HG03108 (cell line): ENCODE data around the gene SBK2.
"Not testable (repeated sequence)": the region's sequence is repeated elsewhere in the genome, so short reads cannot be mapped to it uniquely, and the experiment has no call there.

Experiments
- ATAC-seq: cut with Tn5 transposase; IDR thresholded peaks from one replicate; pipeline ENCODE4 v1.9.1; 2021; ENCODE audit warnings: moderate library complexity; ENCODE audit not compliant: unreplicated experiment

Gene SBK2

GRCh38 chr19:55537741-55538111 is 793 bp upstream of the SBK2 start:
- no peak for ATAC-seq

DNA sequence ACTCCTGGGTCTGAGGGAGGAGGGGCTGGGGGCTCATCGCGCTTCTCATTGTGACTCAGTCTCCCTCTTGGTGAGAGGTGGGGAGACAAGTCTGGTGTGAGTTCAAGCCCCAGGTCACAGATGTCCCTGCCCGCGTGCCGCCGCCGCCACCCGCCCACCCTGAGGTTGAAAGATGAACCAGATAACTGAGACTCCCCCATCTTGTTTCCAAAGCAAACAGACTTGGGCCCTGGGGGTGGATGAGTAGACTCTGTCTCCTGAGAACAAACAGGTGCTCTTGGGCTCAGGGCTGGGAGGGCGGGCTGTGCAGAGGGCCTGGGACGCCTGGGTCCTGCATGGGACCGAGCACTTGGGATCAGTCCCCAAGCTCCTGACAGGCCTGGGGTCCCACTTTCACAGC is 567 bp downstream of the SBK2 start:
- no peak for ATAC-seq

DNA sequence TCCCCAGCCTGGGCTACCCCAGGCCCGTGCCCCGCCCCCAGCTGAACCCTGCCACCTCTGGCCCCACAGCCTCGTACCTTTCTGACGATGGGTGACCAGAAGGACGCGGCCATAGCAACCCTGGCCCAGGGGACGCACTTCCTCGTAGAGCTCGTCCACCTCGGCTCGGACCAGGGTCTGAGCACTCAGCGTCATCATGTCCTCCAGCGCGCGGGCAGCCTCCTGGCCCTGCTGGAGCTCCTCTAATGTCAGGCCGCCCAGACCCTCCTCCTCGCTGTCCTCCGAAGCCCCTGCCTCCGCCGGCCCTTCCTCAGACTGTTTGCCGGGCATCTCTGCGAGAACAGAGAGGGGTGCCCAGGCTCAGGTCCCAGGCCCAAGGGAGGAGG is 975 bp downstream of the SBK2 start:
- no peak for ATAC-seq

- ATAC-seq = no peak
These were observed 1.6 kb downstream of the SBK2 start for GRCh38 chr19:55535173-55535964.

- ATAC-seq = not testable (repeated sequence)
These were observed 2.7 kb downstream of the SBK2 start for GRCh38 chr19:55534280-55534679.

DNA sequence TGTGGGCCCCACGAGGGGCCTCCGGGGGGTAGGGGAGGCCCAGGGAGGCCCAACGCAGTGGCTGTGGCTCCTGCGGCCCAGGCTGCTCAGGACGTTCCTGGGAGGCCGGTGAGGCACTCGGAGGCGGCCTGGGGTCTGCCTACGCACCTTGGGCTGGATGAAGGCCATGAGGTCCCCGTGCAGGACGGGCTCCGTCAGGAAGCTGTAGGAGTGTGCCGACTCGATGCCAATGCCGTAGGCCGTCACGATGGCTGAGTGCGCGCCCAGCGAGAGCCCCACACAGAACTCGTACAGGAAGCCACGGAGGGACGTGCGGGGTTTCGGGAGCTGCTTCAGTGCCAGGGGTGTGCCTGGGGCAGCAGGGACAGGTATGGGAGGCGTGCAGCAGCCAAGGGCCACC is 5.9 kb downstream of the SBK2 start:
- no peak for ATAC-seq

GRCh38 chr19:55529636-55530234 is 7.2 kb downstream of the SBK2 start:
- ATAC-seq = no peak

DNA sequence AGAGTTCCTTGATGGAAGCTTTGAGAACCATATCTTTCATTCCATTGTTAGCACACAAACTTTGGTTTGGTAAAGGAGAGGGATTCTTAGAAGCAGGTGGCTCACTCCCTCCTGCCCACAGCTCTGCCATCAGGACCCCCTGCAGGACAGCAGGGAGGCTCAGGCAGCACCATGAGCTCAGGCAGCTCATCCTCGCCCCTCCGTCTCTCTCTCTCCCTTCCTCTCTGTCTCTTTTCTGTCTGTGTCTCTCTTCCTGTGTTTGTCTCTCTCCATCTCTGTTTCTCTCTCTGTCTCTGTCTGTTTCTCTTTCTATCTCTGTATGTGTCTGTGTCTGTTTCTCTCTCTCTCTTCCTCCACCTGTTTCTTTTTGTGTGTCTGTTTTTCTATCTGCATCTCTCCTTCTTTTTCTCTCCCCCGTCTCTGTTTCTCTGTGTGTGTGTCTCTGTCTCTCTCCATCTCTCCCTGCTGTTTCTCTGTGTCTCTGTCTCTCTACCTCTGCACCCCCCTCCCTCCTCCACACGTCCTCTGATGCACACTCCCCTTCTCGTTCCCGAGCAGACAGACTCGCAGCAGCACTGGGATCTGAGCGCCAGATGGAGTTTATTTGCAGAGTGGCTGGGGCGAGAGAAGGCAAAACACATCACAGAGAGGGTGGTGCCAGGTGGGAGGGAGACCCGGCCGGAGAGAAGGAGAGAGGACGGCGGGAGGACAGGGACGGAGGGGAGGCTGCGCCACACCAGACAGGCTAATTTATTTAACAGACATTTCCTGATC is 8.7 kb downstream of the SBK2 start:
- ATAC-seq = no peak

- no peak for ATAC-seq
These were observed 9.5 kb downstream of the SBK2 start for GRCh38 chr19:55527197-55528029.

DNA sequence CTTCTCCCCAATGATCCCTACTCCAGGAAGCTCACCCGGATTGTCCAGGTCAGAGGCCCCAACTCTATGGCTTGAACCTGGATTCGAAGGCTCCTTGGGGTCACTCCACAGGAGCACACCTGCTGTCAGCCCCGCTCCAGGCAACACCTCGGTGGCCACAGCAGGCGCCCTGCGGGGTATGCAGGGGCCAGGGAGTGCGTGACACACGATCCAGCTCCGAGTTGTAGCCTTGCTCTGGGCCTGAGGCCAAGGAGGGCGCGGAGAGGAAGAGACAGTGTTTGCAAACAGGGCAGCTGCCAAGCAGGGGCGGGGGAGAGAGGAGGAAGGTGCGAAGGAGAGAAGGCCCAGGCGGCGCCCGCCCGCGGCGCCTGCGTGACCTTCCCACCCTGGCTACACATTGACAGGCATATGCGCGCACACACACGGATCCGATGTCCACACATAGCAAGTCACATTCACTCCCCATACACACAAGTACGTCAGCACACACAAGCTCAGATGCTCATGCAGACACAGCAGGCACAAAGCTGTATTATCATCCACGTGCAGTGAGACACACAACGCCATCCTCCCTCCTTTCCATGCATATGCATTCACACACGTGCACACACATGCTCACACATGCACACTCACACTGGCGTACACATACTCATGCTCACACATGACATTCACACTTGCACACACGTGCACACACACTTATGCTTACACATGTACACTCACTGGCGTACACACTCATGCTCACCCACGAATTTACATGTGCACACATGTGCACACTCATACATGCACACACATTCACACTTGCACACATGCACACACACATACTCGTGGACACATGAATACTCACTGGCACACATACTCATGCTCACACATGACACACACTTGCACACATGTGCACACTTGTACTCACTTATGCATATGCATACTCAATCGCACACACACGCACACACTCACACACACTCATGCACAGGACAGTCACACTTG is 10.4 kb downstream of the SBK2 start:
- ATAC-seq = no peak

GRCh38 chr19:55525289-55526101 is 11.4 kb downstream of the SBK2 start:
- ATAC-seq = no peak

- ATAC-seq = no peak
These were observed 16.1 kb downstream of the SBK2 start for GRCh38 chr19:55520691-55521292.

- no peak for ATAC-seq
These were observed 17.3 kb downstream of the SBK2 start for GRCh38 chr19:55519451-55520311.

DNA sequence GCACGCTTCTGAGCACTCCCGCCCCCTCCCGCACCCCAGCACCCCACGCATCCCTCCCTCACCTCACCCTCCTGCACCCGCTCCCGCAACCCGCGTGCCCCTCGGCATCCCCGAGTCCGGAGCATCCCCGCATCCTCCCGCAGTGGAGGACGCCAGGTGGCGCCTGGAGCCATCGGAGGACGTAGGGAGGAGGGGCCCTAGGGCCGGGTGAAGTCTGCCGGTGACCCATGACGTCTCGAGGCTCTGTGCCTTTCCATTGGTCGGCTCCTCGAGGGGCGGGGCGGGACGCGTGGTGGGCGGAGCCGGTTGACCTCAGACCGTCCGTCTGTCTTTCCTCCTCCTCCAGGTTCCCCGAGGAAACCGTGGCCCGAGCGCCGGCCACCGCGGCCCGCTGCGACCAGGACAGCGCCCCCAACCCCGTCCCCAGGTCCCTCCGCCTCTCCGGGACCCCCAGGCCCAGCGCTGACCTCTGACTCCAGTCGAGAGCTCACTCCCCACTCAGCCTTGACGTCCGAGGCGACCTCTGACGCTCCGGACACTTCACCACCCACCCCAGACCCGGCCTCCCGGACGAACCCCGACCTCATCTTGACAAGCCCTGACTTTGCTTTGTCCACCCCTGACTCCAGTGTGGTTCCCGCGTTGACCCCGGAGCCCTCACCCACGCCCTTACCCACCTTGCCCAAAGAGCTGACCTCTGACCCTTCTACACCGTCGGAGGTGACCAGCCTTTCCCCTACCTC is 19.9 kb downstream of the SBK2 start:
- ATAC-seq = peak; percentile 98

GRCh38 chr19:55508120-55508519 is 28.8 kb downstream of the SBK2 start:
- no peak for ATAC-seq

GRCh38 chr19:55504981-55505380 is 32.0 kb downstream of the SBK2 start:
- no peak for ATAC-seq

GRCh38 chr19:55504252-55504603 is 32.7 kb downstream of the SBK2 start:
- ATAC-seq = no peak
